Stimulated activated naive CD8-positive, alpha-beta T cell treated with anti-CD3 and anti-CD28 coated beads, Interleukin-15, Interleukin-2, amounts not matched to agents 100 U/mL and 50 U/mL, for 24 hours (primary cell): ENCODE results near the gene SCLY.

Source experiments
- ATAC-seq: fragments of 150-1000 bp; cut with Tn5 transposase; one replicate; pipeline ENCODE4 v1.10.0; 2021
- DNase-seq: peaks from one replicate; pipeline ENCODE4 v3.0.0; 2021

The SCLY gene

DNA sequence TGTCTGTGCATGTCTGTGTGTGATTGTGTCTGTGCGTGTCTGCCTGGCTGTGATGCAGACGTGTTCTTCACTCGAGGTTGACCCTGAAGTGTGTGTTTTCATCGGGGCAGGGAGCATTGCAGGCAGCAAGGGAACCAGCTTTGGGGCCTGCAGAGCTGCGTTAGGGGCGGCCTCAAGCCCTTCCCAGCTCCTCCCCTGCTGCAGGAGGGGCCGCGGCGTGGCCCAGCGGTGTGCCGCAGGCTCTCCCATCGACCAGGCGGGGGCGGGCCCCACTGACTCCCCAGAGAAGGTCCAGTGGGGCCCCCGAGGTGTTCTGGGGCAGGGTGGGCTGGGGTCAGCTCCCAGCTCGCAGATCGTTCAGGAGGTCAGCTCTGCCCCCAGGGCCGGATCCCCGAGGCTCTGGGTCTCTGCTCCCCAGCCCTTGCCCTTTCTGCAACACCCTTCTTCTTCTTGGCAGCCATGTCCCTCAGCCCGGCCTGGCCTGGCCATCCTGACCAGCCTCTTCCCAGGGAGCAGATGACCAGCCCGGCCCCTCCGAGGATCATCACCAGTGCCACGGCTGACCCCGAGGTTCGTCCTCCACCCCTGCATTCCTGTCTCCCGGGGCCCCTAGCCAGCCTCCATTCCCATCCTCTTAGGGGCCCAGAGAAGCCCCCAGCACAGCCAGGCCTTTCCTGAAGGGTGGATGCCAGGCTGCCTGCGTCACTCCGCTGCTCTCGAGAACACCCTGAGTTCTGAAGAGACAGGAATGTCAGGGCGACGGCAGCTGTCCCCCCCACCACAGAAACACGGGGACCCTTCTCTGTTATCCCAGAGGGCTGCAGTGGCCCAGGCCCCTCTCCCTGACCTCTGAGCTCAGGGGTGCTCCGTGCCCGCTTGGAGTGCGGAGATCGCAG is 66.6 kb downstream of the SCLY start:
- ATAC-seq = peak; percentile 38
- DNase-seq = peak; percentile 29

DNA sequence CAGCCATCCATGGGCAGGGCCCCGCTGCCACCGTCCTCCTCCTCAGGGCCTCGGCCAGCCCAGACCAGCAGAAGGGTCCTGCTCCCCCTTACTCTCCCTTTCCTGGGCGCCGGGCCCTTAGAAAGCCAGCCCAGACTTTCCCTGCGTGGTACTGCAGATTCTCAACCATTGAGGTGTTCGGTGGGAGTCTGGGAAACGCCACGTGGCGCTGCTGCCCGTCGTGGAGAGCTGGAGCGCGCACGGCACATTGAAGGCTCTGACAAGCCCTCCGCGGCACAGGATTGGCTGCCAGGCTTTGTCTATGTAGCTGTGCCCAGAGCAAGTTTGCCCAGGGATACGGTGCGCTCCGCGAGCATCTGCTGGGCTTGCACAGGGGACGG is 67.2 kb downstream of the SCLY start:
- ATAC-seq = no peak
- no peak for DNase-seq

DNA sequence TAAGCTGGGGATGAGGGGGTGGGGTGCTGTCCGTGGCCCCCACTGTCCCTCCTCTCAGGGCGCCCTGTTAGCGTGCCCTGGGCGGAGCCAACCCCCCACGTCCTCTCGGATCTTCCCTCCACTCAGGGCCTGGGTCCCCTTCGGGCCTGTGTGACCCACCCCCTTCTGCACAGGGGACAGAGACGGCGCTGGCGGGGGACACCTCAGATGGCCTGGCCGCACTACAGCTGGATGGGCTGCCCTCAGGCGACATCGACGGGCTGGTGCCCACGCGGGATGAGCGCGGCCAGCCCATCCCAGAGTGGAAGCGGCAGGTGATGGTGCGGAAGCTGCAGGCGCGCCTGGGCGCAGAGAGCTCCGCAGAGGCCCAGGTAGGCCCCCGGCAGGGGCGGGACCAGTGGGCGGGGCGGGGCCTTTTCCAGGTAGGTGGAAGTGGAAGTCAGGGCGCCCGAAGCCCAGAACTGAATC is 67.8 kb downstream of the SCLY start:
- no peak for ATAC-seq
- DNase-seq = no peak

DNA sequence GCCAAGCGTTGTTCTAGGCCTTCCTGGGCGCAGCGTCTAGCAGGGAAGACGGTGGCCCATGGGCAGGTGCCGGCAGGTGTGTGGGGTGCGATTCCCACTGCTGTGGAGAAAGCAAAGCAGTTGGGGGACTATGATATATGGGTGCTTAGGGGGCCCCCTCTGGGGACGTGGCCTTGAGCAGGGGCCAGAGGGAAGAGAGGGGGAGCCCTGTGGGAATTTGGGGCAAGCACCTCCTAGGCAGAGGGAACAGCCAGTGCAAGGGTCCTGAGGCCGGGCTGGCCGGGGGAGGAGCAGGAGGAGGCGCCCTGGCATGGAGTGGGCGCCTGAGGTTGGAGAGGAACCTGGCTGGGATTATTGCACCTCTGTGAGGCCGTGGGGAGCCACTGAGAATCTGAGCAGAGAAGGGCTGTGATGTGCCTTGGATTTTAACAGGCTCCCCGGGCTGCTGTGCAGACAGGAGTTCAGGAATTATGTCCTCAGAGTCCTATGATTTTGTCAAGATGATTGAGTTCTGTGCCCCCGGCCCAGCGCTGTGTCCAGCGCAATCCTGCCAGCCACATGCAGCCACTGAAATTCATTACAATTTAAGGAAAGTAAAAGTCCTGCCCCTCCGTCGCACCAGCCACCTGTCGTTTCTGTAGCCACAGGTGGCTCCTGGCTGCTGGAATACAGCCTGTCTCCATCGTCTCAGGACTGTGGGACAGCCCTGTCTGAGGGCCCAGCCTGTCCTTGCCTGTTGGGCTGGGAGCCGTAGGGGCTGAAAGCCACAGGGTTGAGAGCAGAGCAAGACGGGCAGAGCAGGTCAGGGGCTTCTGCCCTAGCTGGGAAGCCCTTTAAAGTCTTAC is 68.6 kb downstream of the SCLY start:
- ATAC-seq (no peak), DNase-seq (no peak)

DNA sequence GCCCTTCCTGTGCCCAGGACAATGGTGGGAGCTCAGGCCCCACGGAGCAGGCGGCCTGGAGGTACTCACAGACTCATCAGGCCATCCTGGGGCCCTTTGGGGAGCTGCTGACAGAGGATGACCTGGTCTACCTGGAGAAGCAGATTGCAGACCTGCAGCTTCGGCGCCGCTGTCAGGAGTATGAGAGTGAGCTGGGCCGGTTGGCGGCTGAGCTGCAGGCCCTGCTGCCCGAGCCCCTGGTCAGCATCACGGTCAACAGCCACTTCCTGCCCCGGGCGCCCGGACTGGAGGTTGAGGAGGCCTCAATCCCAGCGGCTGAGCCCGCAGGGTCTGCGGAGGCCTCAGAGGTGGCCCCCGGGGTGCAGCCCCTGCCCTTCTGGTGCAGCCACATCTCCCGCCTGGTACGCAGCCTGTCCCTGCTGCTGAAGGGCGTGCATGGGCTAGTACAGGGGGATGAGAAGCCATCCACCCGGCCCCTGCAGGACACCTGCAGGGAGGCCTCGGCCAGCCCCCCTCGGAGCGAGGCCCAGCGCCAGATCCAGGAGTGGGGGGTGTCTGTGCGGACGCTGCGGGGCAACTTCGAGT is 69.4 kb downstream of the SCLY start:
- no peak for ATAC-seq
- no peak for DNase-seq

DNA sequence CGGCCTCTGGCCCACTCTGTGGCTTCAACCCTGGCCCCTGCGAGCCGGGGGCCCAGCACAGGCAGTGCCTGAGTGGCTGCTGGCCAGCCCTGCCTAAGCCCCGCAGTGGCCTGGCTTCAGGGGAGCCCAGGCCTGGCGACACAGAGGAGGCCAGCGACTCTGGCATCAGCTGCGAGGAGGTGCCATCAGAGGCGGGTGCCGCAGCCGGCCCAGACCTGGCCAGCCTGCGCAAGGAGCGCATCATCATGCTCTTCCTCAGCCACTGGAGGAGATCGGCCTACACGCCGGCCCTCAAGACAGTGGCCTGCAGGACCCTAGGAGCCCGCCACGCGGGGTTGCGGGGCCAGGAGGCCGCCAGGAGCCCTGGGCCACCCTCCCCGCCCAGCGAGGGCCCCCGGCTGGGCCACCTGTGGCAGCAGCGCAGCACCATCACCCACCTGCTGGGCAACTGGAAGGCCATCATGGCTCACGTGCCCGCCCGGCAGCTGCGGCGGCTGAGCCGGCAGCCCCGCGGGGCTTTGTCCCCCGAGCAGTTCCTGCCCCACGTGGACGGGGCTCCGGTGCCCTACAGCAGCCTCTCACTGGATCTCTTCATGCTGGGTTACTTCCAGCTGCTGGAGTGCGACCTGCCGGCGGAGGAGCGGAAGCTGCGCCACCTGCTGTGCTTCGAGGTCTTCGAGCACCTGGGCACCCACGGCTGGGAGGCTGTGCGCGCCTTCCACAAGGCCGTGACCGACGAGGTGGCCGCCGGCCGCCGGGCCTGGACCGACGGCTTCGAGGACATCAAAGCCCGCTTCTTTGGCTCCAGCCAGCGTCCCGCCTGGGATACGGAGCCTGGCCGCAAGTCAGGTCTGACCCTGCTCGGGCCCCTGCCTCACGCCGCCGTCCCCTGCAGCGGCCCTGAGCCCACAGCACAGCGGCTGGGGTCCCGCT is 70.2 kb downstream of the SCLY start:
- no peak for DNase-seq
- ATAC-seq = no peak

DNA sequence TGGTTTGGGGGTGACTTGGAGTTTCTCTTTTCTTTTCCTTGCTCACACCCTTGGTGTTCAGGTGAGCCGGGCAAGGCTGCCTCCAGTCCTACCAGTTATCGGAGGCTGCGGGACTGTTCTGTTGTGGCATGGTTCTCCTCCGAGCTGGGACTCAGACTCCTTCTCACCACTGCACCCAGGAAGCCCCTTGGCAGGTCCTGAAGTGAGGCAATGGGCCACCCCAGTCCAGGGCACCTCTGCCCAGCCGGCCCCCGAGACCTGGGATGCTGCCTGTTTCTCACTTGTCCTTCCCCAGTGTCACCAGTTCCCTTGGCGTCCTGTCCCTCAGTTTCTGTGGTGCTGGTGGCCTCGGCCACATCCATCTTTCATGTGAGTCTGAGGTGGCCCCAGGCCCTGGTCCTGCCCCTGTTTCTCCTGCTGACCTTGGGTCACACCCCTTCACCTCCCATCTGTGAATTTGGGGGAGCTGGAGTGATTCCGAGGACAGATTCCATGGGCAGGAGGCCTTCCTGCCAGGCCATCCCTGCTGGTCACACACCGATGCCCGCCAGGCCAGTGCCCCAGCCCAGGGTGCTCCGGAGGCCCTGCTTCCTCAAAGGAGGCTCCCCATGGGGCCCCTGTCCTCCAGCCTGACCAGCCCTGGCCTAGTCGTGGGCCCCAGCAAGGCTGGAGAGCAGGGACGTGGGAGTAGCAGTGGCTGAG is 71.1 kb downstream of the SCLY start:
- DNase-seq = no peak
- no peak for ATAC-seq

DNA sequence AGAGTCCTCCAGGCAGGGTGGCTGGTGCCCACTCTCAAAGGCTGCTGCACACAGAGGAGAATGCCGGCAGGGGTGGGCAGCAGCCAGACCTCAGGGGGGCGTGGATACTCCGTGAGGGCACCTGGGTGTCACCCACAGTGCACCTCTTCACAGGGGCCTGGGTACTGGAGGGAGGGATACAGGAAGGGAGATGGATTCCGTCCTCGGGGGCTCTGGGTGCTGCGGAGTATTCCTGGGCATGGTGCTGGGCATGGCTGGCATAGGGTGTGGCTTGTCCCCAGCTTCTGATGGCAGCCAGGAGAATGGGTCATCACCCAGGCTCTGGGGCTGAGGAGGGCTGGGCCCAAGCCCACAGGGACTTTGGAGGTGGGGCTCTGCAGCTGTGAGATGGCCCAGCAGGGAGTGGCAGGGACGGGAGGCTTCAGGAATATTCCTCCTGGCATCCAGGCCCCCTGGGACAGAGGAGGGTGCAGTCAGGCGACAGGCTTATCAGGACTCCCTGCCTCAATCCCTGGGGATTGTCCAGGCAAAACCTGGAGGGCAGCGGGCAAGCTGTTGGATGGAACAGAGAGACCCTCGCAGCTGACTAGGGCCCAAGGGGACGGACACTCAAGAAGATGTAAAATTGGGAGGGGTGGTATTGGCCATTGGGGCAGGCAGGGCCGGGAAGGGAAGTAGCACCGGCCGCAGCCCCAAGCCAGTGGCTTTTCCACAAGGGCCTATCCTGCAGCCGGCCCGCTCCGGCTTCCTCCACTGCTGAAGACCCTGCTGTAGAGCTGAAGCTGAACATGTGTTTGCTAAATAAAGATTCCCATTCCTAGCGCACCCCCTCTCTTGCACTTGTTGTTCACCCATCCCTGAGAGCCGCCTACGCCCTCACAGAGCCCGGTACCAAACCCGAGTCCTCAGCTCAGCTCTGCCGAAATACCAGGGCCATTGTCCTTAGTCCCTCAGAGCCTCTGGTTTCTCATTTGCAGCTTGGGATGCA is 72.0 kb downstream of the SCLY start:
- ATAC-seq = no peak
- no peak for DNase-seq

DNA sequence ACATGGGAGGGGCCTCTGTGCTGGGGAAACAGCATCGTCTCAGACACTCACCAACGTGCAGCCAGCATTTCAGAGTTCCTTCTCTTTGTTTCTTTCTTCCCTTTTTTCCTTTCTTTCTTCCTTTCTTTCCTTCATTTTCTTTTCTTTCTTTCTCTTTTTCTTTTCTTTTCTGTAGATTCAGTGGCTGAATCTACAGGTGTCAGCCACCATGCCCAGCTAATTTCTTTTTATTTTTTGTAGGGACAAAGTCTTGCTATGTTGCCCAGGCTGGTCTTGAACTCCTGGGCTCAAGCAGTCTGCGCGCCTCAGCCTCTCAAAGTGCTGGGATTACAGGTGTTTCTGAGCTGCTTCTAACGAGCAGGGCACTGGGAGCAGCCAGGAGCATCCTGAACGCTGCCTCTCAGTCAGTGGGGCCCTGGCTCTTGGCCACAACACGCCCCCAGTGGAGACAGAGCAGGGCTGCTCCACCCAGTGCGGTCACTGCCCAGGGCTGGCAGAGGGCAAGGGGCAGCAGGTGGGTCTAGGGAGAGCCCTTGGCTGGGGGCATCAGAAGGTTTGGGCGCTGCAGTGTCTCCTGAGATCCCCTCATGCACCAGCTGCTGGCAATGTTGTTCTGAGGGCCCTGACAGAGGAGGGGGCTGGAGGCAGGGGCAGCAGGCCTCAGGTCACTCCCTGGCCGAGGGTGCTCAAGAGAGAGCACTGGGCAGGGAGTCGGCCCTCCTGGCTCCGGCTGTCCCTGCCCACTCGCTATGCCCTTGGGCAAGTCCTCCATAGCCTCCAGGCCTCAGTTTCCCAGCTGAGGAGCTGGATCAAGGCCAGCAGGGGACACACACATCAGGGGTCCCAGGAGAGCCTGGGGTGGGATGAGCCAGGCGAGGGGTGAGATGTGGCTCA is 72.9 kb downstream of the SCLY start:
- ATAC-seq (no peak), DNase-seq (no peak)

DNA sequence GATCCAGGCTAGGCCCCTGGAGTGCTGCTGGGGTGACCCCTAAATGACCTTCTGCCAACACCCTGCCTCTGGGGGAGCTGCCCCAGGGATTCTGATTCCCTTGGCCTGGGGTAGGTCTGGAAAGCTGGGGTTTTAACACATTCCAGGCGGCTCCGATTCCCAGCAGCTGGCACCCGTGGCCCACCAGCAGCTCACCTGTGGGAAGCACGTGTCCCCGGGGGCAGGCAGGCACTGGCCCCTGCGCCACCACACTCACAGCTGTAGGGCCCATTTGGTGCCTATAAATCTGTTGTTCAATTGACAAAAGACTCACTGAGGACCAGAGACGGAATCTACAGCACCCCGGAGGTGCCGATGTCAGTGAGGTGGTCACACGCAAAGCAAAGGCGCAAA is 73.6 kb downstream of the SCLY start:
- ATAC-seq (no peak), DNase-seq (no peak)

DNA sequence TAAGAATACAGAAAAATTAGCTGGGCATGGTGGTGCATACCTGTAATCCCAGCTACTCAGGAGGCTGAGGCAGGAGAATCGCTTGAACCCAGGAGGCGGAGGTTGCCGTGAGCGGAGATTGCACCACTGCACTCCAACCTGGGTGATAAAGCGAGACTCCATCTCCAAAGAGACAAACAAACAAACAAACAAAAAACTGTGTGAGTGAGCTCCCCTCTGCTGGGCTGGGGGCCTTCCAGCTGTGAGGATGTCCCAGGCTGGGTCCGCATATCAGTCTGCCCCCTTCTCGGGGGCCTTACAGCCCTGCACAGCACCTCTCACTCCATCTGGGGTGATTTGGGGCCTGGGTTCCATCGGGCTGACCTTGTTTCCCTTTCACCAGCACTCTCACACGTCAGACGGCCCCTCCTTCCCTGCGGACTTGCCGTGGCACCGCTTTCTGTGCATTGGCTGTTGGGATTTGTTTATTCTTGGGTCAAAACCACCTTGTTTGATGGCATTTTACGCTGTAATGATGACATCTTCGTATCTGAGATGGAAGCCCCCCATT is 74.9 kb downstream of the SCLY start:
- DNase-seq (no peak), ATAC-seq (no peak)

DNA sequence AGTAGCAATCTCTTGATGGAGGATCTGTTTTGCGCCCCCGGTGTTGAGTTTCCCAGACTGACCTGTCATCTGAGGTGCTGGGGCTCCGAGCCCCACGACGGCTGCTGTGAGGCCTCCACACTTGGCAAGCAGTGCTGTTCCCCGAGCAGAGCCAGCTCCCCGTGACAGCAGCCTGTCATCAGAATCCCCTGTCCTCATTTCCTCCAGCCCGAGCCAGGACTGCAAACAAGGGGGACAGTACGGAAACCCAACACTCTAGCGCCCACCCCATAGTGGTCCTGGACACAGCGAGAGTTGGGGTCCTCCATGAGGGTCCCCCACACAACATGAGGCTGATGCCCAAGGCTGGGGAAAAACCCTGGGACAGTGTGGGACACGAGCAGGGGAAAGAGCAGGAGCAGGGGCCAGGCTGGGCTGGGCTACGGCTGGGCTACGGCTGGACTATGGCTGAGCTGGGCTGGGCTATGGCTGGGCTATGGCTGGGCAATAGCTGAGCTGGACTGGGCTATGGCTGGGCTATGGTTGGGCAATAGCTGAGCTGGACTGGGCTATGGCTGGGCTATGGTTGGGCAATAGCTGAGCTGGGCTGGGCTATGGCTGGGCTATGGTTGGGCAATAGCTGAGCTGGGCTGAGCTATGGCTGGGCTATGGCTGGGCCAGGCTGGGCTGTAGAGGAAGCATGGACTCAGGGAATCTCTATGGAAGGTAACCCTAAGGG is 76.2 kb downstream of the SCLY start:
- ATAC-seq = no peak
- DNase-seq = no peak

DNA sequence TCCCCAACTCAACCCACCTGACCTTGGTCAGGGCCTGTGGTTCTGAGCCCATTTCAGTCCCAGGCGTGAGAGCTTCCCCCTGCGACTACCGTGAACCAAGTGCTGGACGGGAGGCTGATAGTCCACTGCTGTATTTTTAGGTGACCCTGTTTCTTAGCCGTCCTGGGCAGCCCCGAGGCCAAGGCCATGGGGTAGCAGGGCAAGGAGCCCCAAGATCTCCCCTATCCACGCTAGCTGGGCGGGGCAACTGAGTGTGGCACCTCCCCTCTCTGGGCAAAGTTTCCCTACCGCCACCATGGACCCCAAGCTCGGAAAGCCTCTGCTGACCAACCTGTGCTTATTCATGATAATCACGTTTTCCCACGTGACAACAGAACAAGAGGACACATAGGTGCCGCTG is 77.1 kb downstream of the SCLY start:
- no peak for ATAC-seq
- DNase-seq = no peak

DNA sequence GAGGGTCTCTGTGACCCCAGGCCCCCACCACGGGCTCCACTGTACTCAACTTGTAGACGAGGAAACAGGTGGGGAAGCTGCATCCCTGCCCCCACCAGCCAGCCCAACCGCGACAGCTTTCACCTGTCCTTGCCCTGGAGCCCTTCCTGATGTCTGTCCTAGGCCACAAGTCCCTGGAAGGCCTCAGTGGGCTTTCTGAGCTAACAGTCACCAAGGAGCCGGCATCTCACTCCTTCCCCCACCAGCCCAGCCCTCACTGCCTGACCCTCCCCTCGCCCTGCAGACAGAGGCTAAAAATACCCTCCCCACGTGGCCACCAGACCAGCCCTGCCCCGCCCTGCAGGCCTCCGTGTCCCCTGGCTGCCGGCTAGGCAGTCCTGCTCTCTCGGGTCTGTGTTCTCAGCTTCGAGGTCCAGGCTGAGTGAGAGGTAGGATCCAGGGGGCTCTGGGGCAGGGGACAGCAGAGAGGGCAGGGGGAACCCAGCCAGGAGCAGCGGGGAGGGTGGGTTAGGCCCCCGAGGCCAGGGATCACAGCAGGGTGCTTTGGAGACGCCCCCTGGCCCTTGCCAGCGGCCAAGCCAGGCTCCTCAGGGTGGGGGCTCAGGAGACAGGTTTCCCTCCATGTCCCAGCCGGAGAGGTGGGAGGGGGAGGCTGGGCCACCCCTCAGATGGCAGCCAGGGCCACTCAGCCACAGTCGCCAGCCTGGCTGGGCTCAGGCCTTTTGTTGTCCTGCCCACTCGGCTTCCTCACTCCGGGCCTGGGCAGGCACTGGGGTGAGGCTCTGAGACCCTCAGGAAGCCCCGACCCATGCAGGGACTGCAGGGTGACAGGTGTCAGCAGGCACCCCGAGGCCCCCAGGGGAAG is 77.8 kb downstream of the SCLY start, which contains the start of gene KLHL30:
TSS of gene KLHL30 (plus strand) at position 338 of the 865 bp plus-strand sequence. CDS start 2,087 bp downstream, outside the sequence.
- ATAC-seq = no peak
- no peak for DNase-seq

DNA sequence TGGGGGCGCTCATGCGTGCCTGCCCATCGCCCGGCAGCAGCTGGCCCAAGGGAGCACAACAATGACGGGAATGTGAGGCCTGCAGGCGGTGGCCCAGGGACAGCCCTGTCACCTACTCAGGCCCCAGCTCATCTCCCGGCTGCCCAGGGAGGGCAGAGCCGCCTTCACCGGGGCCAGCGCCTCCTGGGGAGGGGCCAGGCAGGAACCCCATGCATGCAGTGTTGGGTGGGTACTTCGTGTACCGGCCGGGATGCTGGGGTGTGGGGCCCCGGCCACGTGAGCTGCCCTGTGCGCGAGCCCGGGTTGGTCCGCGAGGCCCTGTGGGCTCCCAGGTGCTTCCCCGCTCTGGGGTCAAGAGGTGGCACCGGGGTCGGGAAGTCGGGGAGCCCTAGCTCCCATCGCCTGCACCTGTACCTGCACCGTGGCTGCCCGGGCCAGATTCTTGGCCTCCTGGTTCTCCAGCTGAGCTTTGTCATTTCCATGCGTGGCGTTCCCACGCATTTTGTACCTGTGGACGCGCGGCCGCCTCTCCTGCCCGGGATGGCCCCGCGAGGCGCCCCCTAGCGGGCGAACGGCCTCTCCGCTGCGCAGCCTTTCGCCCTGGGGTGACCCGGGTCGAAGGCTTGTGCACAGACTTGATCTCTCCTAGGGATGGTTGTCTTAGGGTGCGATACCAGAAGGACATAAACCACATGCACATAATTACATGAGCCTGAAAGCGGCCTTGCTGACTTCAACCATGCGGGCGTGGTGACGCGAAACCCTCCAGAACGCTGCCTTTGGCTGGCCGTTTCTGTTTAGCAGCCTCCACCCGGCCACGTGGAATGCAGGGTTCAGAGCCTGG is 78.6 kb downstream of the SCLY start:
- ATAC-seq (no peak), DNase-seq (peak; percentile 52)

DNA sequence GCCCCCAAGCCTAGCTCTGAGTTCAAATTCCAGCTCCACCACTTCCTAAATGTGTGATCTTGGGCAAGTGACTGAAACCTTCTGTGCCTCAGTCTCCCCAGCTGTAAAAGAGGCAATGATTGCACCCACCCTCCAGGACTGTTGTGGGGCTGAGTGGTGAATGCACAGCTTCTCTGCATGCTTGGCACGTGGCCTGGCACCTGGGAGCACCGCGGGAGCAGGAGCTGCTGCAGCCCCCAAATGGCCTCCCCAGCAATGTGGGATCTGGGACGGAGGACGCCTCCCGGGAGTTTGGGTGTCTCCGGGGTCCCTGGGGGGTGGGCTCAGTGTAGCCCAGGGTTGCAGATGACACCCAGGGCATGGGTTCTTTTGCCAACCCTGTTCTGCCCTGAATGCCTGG is 79.2 kb downstream of the SCLY start:
- ATAC-seq = no peak
- no peak for DNase-seq
